ENCODE results near the gene IQCN.

DNA sequence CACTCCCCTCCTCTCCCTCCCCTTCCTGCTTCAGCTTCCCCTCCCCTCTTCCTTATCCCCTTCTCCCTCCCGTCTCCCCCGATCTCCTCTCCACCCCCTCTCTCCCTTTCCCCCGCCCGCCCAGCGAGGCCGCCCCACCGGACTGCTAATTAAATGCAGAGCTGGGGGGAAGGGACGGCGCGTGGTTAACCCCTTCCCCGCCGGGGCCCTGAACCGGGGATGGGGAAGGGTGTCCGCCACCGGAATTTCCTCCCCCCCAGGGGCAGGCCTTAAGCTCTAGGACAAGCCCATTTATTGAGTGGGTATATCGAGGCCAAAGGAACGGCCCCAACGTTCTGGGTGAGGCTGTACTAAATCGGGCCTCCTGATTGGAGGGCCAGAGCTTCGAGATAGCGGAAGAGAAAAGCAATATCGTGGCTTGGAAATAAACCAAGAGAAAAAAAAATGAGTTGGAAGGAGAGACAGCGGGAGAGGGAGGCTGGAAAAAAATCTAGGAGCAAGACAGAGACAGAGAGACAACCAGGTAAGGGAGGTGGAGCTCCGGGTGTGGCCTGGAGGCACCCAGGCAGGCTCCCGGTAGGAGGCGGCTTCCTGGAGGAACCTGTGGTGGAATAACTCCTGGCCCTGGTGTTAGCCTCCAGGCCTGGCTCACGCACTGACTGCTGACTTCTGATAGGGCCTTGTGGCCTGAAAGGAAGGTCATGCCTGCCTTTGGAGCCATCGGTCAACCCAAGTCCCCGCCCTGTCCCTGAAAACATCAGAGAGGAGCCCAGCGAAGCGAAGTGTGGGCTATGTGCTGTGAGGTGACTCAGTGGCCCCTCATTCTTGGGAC lies 18.8 kb upstream of the IQCN start:
- TF ChIP-seq POLR2AphosphoS5 (IDR thresholded peaks at IDR 0.05) (peak in 2 of 4 donors; percentile 27 to 51), CTCF (IDR thresholded peaks at IDR 0.05) (no peak)

All from sigmoid colon (tissue), 4 donors.